Activated CD8-positive, alpha-beta memory T cell treated with anti-CD3 and anti-CD28 coated beads, Interleukin-2, amount 50 U/mL, for 1 hour (primary cell): ENCODE results near the gene MEG3.

Experiments
- DNase-seq: peaks from one replicate; pipeline ENCODE4 v3.0.0-alpha.2; 2020; ENCODE audit errors: extremely low read depth

The MEG3 gene

GRCh38 chr14:100832311-100832960 lies 6.5 kb downstream of the MEG3 start:
- no peak for DNase-seq

- DNase-seq, result no peak
These were observed 8.3 kb downstream of the MEG3 start for GRCh38 chr14:100834082-100834793.

- DNase-seq, result no peak
These were observed 9.1 kb downstream of the MEG3 start for GRCh38 chr14:100834794-100835547.

DNA sequence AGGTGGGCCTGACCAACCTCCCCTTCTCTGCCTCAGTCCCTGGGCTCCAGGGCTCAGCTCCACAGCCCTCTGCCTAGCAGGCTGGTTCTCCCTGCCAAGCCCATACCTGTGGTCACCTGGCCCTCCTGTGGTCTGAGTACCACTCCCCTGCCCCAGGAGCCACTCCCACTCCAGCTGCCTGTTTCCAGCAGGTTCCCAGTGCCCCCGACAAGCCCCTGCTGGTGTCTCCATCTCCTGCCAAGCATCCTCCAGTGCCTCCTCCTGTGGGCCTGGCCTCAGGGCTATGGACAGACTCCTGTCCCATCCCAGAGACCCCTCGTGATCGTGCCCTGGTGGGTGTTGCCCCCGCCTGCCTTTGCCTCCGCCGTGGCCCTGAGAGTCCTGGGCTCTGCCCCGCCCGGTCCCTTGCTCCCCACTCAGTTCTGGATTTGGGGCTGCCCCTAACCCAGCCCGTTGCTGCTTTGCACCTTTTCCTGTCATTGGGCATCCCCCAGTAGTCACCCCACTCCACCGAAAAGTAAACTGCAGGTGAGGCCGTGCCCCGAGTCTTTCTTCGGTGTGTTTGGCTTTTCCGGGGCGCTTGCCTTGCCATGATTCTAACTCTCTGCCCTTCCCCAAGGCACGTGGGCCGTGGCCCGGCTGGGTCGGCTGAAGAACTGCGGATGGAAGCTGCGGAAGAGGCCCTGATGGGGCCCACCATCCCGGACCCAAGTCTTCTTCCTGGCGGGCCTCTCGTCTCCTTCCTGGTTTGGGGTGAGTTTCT lies 9.8 kb downstream of the MEG3 start:
- DNase-seq, result no peak

GRCh38 chr14:100836311-100836805 lies 10.4 kb downstream of the MEG3 start:
- DNase-seq, result no peak

- DNase-seq, result no peak
These were observed 11.3 kb downstream of the MEG3 start for GRCh38 chr14:100836941-100837804.

GRCh38 chr14:100837805-100838350 lies 12.0 kb downstream of the MEG3 start:
- DNase-seq, result no peak

DNA sequence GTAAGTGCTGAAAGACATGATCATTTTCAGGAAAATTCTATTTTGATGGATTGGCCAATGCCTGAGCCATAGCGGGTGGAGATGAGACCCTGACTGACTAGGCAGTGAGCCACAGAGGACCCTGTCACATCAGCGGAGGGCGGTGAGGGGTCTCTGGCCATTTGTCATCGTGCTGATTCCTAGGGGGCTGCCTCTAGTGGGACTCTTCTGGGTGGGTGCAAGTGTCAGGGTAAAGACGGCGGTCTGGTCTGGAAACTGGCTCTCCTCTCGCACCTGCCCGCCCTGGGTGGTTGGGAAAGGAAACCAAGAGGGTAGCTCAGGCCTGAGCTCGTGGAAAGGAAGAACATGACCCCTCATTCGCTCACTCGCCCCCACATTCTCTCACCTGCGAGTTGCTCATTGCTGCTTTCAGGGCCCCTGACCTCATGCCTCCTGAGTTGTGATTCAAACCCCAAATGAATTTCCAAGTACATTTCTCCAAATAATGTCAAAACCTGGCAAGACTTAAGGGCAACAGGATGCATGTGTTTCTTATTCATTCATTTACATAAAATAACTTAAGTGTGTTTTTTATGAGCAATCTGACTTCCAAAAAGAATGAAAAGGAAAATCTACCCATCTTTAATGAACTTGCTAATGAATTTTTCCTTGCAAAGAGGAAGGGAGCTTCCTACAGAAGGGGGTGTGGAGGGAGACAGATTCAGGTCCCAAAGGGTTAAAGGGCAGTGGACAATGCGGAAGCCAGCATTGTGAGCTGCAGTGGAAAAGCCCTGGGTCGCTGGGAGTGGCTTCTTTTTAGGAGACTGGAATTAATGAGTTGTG lies 12.8 kb downstream of the MEG3 start:
- no peak for DNase-seq

DNA sequence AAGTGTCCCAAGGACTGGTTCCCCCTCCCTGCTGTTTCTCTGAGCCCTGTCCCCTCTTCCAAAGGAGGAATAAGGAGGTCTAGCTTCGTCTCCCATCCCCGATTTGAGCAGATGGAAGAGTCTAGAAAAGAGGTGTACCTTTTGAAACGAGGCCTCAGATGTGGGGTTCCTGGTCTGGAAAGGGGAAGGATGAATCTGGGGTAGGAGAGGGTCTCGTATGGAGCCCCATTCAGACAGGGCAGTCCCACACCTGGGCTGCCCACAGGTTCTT lies 13.3 kb downstream of the MEG3 start:
- no peak for DNase-seq

- no peak for DNase-seq
These were observed 13.8 kb downstream of the MEG3 start for GRCh38 chr14:100839681-100840111.

DNA sequence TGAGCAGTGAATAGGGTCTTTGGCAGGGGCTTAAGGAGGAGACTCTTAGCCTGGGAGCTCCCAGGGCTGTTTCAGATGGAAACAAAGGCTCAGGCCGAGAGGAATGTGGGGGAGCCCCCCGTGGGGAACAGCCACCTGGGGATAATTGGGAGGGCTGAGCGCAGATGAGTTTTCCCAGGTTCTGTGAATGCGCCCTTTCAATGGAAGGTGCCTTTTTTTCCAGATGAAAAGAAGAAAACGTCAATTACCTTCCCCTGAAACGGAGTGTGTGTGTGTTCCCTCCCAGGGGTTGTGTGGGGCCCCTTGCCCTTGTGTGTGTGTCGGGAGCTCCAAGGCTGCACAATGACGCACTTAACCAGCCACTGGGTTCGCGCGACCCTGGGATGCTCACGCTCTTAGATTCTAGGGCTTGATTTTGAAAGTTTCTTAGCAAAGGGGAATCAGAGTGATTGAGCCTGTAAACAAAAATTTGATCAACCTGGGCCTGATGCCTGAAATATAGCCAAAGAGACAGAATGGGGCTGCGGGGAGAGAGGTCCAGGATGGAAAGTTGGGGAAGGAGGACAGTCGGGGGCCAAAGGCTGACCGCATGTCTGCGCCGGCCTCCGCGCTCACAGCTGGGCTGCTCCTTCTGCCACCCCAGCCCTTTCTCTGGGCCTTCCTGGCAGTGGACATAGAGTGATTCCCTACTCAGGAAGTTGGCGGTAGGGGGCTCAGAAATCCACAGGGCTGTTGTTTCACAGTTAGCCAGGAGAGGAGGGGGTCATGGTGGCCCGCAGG lies 14.6 kb downstream of the MEG3 start:
- DNase-seq, result no peak

DNA sequence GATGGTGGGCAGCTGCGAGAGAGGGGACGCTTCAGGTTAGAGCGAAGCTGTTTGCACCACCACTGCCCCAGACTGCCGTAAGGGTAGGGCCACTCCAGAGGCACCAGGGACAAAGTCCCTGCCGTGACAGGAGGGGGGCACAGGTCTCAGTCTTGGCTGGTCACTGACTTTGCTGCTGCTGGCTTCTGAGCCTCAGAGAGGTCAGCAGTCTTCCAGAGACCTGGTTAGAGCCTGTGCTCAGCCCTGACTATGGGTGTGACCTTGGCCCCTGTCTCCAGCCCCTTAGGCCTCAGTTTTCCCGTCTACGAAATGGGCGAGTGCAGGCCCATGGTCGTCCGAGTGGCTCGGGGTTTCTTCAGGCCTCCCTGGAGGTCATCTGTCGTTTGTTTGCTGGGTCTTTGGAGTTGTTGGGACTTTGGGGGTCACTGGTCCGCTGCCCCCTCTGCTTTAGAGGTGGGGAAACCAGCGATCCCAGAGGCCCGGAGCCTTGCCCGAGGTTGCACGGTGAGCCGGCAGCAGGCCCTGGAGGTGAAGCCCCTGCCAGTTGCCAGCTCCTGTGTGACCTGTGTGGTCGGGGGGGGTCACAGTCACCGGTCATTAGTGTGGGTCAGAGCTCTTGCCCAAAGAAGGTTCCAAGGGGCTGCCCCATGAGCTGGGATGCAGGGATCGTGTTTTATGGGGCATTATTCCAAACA lies 15.3 kb downstream of the MEG3 start:
- no peak for DNase-seq

DNA sequence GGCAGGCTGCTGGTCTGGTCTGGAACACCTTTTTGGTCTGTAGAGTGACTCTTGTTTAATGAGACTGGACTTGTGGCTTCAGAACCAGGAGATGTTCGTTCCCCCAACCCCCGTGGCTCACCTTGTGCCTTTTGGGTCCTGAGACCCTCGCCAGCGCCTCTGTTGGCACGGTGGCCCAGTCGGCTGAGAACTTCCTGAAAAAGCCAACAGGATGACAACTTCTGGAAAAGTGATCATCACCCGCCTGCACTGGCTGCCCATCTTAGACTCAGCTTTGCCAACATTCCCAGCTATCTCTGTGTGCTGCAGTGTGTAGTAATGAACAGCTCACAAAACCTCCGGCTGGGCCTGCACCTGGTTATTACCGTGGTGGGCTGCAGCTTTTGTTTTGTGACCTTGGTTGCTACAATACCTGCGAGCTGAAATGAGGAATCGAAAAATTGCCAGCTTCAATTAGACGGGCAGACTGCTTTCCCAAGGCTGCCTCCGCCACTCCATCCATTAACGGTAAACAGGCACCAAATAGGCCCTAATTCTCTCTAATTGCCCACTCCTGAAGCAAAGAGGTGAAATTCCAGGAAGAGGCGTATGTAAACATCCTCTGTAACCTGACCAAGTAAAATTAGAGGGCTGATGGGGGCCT lies 16.0 kb downstream of the MEG3 start:
- no peak for DNase-seq

DNA sequence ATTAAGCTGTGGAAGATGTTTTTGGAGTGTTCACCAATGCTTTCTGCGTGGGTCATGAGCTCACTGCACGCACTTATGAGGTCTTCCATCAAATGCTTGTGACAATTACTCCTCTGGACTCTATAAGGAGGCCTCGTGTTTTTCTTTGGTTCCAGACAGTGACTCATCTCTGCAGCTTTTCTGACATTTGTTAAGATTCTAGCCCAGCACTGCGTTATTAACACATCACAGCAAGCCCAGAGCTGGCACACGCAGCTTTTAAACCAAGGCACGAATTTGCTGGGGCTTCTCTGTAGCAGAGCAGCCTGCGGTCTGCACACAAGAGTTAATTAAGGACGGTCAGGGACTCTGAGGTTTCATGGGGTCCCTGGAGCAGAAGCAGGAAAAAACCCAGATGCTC lies 16.9 kb downstream of the MEG3 start:
- no peak for DNase-seq

GRCh38 chr14:100844082-100844408 lies 18.1 kb downstream of the MEG3 start:
- DNase-seq, result no peak

DNA sequence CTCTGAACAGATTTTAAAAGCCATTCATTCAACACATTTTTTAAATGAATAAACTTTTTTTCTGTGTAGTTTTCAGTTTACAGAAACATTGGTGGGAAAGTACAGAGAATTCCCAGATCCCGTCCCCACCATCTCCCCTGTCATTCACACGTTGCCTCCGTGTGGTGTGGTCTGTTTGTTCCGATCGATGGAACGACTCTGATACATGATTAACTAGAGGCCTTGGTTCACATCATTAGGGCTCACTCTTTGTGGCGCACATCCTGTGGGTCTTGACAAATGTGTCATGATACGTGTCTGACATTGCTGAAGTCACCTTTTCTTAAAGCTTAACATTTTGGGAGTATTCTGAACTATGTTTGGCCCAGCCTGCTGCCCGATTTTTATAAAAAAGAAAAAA lies 18.5 kb downstream of the MEG3 start:
- no peak for DNase-seq

DNA sequence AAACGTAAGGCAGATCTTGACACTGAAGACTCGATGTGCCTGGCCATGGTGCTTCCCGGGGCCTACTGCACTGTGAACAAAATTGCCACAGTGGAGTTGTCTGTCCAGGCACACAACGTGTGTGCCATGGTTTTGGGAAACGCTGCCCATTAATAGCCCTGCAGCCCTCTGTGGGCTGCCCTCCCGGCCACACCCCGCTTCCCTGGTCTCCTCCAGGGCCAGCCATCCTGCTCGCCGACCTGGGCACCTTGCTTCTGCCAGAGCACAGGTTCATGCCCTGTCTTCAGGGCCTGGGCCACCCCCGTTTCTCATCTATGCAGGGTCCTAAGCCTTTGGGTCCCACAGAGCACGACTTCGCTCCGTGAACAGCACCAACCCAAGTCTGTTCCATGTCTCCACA lies 18.9 kb downstream of the MEG3 start:
- no peak for DNase-seq

DNA sequence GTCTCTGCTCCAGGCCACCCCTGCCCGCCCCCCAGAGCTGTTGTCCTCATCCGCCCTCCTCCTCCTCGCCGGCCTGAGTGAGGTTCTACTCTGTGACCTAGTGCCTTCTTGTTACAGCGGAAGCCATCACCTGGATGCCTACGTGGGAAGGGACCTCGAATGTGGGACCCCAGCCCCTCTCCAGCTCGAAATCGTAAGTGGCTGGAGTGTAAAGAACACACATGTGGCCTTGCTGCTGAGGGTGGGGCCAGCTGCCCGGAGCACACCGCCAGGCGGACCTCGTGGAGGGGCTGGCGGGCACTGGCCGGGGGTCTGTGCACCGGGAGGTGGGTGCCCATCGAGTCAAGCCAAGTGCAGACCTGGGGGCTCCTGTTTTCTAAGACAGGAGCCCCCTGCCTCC lies 19.4 kb downstream of the MEG3 start:
- DNase-seq, result no peak
